ENCODE results near the gene GNG3.

DNA sequence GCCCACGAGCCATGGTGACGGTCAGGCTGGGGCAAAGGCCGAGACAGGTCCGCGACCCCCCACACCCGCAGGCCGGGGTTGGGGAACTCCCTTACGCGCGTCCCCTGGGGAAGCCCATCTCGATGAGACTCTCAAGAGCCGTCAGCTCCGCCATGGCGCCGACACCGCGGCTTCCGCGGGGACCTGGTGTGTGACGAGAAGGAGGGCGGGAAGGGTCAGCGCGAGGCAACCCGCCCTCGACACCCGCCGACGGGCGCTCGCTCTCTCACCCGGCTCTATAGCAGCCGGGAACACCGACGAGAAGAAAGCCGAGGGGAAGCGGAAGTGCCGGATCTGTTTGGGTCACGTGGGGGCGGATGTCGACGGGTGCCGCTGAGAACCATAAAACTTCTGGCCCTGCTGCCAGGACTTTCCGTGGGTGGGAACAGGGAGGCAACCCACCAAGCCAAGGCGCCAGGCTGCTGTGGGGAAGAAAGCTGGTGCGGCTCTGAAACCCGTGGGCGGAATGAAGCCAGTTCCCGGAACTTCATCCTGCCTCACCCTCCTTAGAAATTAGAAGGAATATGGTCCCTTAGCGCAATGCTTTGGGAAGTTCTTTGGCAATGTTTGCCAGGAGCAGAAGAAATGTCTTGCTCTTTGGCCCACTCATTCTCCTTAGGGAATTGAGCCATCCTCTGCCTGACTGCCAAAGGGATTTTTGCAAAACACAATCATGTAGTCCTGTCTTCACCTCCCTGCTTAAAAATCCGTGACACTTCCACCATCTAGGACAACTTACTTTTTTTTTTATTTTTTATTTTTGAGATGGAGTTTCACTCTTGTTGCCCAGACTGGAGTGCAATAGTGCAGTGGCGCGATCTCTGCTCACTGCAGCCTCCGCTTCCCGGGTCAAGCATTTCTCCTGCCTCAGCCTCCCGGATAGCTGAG is 28.4 kb upstream of the GNG3 start, which contains the start of gene UBXN1:
- TF ChIP-seq, protein P1, sequence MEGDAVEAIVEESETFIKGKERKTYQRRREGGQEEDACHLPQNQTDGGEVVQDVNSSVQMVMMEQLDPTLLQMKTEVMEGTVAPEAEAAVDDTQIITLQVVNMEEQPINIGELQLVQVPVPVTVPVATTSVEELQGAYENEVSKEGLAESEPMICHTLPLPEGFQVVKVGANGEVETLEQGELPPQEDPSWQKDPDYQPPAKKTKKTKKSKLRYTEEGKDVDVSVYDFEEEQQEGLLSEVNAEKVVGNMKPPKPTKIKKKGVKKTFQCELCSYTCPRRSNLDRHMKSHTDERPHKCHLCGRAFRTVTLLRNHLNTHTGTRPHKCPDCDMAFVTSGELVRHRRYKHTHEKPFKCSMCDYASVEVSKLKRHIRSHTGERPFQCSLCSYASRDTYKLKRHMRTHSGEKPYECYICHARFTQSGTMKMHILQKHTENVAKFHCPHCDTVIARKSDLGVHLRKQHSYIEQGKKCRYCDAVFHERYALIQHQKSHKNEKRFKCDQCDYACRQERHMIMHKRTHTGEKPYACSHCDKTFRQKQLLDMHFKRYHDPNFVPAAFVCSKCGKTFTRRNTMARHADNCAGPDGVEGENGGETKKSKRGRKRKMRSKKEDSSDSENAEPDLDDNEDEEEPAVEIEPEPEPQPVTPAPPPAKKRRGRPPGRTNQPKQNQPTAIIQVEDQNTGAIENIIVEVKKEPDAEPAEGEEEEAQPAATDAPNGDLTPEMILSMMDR (IDR thresholded peaks at IDR 0.05; ENCODE audit: low read depth, low read length): no peak
- TF ChIP-seq EZH2phosphoT487 (IDR thresholded peaks at IDR 0.05; ENCODE audit: low read depth): no peak

Measured in OCI-LY3 (cell line).